NCI-H82 treated with DMSO at 0.1 percent for 48 hours (cell line): ENCODE results near the gene ITGB4.
A peak's percentile ranks its signal among the peaks of the same experiment; 100 is the strongest.

Experiments used
- DNase-seq: peaks from one replicate; lab custom pipeline; 2025; ENCODE audit not compliant: unreplicated experiment; lab: John Stamatoyannopoulos, UW

The ITGB4 gene

GRCh38 chr17:75785016-75785890 is 64.0 kb downstream of the ITGB4 start:
- peak; percentile 77 for DNase-seq

DNA sequence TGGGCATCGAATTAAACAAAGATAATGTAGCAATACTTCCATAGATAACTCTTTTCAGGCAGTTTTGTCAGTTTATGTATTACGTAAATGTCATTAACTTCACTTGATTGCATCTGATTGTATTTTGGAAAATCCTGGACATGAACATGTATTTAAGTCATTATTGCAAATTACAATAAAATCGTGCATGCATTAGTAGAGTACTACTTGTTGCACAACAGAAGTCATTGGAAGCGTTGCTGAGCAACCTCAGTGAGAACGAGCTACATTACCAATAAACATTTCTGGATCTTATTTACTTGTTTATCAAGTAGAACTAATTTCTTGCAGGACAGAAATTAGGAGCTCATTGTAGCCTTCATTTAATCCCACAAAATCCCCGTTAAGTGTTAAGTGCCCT is 70.0 kb downstream of the ITGB4 start:
- DNase-seq = no peak

DNA sequence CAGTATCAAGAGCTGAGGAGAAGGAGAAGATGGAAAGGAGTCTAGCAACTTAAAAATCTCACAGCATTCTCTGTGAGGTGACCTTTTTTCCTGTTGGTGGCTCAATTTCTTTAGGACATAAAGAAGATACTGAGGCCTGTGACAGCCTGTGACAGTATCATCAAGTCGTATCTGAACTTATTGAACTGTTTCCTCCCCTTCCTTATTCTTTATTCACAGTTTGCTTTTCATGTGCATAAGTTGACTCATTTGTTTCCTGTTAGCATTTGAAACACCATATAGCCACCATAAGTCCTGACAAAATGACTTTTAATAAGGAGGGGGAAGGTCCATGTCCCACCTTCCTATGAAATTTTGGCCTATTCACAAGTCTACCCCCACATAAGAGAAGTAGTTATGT is 72.2 kb downstream of the ITGB4 start:
- DNase-seq = no peak

DNA sequence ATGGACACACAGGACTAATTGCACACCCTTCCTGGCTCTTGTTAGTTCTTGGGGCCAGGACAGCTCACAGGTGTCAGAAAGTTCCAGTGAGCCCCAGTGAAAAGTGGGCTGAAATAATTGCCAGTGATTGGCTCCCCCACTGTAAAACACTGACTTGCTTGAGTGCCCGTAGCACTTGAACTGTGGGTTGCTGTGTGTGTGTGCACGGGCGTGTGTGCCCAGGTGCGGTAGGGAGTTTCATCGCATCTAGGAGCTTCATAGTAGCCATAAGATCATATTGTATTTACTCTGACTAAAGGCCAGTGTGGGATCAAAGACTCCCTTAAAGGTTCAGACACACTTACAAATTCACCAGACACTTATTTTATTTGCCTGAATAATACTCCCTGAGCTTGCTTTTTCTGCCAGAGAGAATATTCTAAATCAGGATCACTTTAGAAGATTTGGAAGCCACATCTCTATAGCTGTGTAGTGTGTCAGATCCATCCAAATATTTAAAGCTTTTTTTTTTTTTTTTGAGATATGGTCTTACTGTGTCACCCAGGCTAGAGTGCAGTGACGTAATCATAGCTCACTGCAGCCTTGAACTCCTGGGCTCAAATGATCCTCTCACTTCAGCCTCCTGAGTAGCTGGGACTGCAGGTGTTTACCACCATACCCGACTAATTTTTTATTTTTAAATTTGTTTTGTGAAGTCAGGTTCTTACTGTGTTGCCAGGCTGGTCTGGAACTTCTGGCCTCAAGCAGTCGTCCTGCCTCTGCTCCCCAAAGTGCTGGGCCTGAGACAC is 74.8 kb downstream of the ITGB4 start:
- DNase-seq = no peak

- no peak for DNase-seq
Observed at GRCh38 chr17:75799402-75799801, 78.1 kb downstream of the ITGB4 start.

DNA sequence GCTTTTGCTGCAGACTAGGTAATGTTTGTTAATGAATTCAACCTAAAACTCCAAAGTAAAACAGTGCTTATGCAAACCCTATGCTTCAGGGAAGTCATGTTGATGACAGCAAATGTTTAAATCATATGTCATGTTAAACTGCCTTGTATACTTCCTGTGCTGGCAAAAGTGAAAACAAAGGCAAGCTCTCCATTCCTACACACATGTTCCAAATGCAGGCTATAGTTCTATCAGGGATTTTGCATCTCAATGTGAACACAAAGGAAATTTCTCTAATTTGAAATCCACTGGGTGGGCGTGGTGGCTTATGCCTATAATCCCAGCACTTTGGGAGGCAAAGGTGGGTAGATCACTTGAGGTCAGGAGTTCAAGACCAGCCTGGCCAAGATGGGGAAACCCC is 82.6 kb downstream of the ITGB4 start:
- no peak for DNase-seq

DNA sequence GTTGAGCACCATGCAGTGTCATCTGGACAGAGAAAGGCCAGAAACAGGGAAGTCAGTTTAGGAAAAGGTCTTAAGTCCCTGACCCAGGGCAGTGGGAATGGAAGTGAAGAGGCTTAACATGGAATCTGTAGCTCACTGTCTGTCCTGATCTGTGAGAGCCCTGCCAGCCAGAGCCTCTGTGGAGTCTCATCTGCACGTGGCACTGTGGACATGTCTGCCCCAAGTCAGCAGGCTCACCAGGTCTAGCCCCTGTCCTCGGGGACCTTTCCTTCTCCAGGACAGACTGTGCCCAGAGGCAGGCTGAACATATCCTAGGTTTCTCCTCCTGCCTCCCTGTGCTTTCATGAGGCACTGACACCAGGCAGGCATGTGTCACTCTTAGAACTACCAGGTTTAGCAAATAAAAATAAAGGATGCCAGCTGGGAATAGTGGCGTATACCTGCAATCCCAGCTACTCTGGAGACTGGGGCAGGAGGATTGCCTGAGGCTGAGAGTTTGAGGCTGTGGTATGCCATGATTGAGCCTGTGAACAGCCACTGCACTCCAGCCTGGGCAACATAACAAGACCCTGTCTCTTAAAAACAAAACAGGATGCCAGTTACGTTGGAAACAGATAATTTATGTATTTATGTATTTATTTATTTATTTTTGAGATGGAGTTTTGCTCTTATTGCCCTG is 85.7 kb downstream of the ITGB4 start:
- DNase-seq = no peak
